Uterus (tissue), 4 donors: Measurements from ENCODE around the gene LCN10. TPM values are rescaled to one million over a fixed set of nuclear protein-coding genes. Genes with fewer than 3 reads are reported as not detected.

Experiments
- DNase-seq, 2 donors: peaks; one replicate each; pipeline ENCODE4 v3.0.0-alpha.2; 2019 to 2020
- H3K27ac ChIP-seq, 2 donors: fragments of 200-600 bp; sonication (generic); 1 replicate in 1 of 2; 2 replicates in 1 of 2; pipeline ENCODE4 v1.5.1; 2016 to 2018
- H3K27me3 ChIP-seq, 2 donors: fragments of 200-600 bp; sonication (generic); one replicate each; pipeline ENCODE4 v1.5.1; 2018 to 2019; ENCODE audit warnings: control low read depth in 1 of 2
- H3K36me3 ChIP-seq, 2 donors: fragments of 200-600 bp; sonication (generic); one replicate each; pipeline ENCODE4 v1.5.1; 2019; ENCODE audit warnings: control low read depth in 1 of 2
- H3K4me1 ChIP-seq, 2 donors: fragments of 200-600 bp; sonication (generic); one replicate each; pipeline ENCODE4 v1.5.1; 2018 to 2019; ENCODE audit warnings: control low read depth in 1 of 2
- H3K4me3 ChIP-seq, 2 donors: fragments of 200-600 bp; sonication (generic); 1 replicate in 1 of 2; 2 replicates in 1 of 2; pipeline ENCODE4 v1.5.1; 2018 to 2019; ENCODE audit warnings: mild to moderate bottlenecking in 1 of 2
- H3K9me3 ChIP-seq, 2 donors: fragments of 200-600 bp; sonication (generic); one replicate each; pipeline ENCODE4 v1.5.1; 2019; ENCODE audit warnings: control low read depth in 1 of 2
- CTCF ChIP-seq, 4 experiments: fragments of 200-600 bp in 2 of 4; fragments of 450-650 bp in 2 of 4; sonication (generic) in 2 of 4; IDR thresholded peaks; one replicate each; pipeline ENCODE4 v1.5.1; 2016 to 2019; ENCODE audit warnings: antibody characterized with exemption in 4 of 4, mild to moderate bottlenecking in 2 of 4, moderate library complexity in 1 of 4
- POLR2A ChIP-seq, 2 donors: fragments of 450-650 bp; IDR thresholded peaks; one replicate each; pipeline ENCODE4 v1.6.1; 2016; ENCODE audit warnings: antibody characterized with exemption in 2 of 2, mild to moderate bottlenecking in 1 of 2, moderate library complexity in 1 of 2
- intact Hi-C: fragments of 100-400 bp; cut with DNase I; formaldehyde crosslinking; loops from one replicate; pipeline ENCODE4 v1.15.1; 2023; ENCODE audit warnings: low total_unique reads
- total RNA-seq, 4 donors: library from RNA; depleted of rRNA in 3 of 4; stranded (reverse); fragments of >200 nt in 3 of 4; gene quantifications; one replicate each; pipeline versions ENCODE4 v1.1.0 to v1.2.4, GENCODE V29; 2014 to 2023
- donor health status: DM: yes; HTN: yes; CAD: no.

LCN10 gene
- total RNA-seq, 4 donors from 2014 or later = 0.55 to 81.4 (median 20.4) TPM

GRCh38 chr9:136735812-136736480 lies 6.8 kb downstream of the LCN10 start:
- Histone ChIP-seq H3K4me1 (peaks cover 0 to under 1% of the 10 kb centered on the region in 2 donors), H3K4me3 (no peak overlapping the region), H3K9me3 (no peaks in the 10 kb centered on the region), H3K27ac (no peak overlapping the region), H3K27me3 (peaks cover 0 to 2% of the 10 kb centered on the region in 2 donors), H3K36me3 (no peaks in the 10 kb centered on the region)
- intact Hi-C loops = no loop called here
- TF ChIP-seq POLR2A (IDR thresholded peaks at IDR 0.05) (no peak), CTCF (IDR thresholded peaks at IDR 0.05) (no peak)
- DNase-seq = no peak

- Histone ChIP-seq H3K36me3 (no peaks in the 10 kb centered on the region), H3K4me1 (no peaks in the 10 kb centered on the region), H3K27me3 (no peaks in the 10 kb centered on the region), H3K4me3 (no peak overlapping the region), H3K9me3 (no peaks in the 10 kb centered on the region), H3K27ac (no peak overlapping the region)
- TF ChIP-seq POLR2A (IDR thresholded peaks at IDR 0.05) (no peak), CTCF (IDR thresholded peaks at IDR 0.05) (no peak)
- DNase-seq = no peak
- intact Hi-C loops = no loop called here
Observed at GRCh38 chr9:136734837-136735496, 7.8 kb downstream of the LCN10 start.

GRCh38 chr9:136733611-136734010 lies 9.1 kb downstream of the LCN10 start:
- intact Hi-C loops = no loop called here

GRCh38 chr9:136732444-136733178 lies 10.1 kb downstream of the LCN10 start:
- Histone ChIP-seq H3K4me1 (no peaks in the 10 kb centered on the region), H3K36me3 (no peaks in the 10 kb centered on the region), H3K4me3 (no peak overlapping the region), H3K27me3 (no peaks in the 10 kb centered on the region), H3K9me3 (no peaks in the 10 kb centered on the region), H3K27ac (no peak overlapping the region)
- intact Hi-C loops = no loop called here
- TF ChIP-seq CTCF (IDR thresholded peaks at IDR 0.05) (no peak), POLR2A (IDR thresholded peaks at IDR 0.05) (no peak)
- no peak for DNase-seq

More at GRCh38 chr9:136733611-136734010, 9.1 kb downstream of the LCN10 start:
- TF ChIP-seq POLR2A (IDR thresholded peaks at IDR 0.05) (no peak), CTCF (IDR thresholded peaks at IDR 0.05) (no peak)
- no peaks in the 10 kb centered on the region for H3K36me3 ChIP-seq
- H3K4me3 ChIP-seq = no peak overlapping the region
- H3K27me3 ChIP-seq = no peaks in the 10 kb centered on the region
- no peak overlapping the region for H3K27ac ChIP-seq
- H3K9me3 ChIP-seq = no peaks in the 10 kb centered on the region
- no peak for DNase-seq
- no peaks in the 10 kb centered on the region for H3K4me1 ChIP-seq

GRCh38 chr9:136729926-136730325 lies 12.8 kb downstream of the LCN10 start:
- DNase-seq = no peak
- peaks cover 0 to 13% of the 10 kb centered on the region in 2 donors for H3K4me1 ChIP-seq
- H3K27ac ChIP-seq = no peak overlapping the region
- intact Hi-C loops = no loop called here
- TF ChIP-seq POLR2A (IDR thresholded peaks at IDR 0.05) = no peak
- no peak for TF ChIP-seq CTCF (IDR thresholded peaks at IDR 0.05)
- no peaks in the 10 kb centered on the region for H3K36me3 ChIP-seq
- H3K27me3 ChIP-seq = no peaks in the 10 kb centered on the region
- no peaks in the 10 kb centered on the region for H3K9me3 ChIP-seq
- H3K4me3 ChIP-seq = no peak overlapping the region
